HL-60 (cell line): ENCODE results near the gene PLOD1.

ENCODE experiments used
- CTCF ChIP-seq: IDR thresholded peaks from one replicate; pipeline ENCODE4 v1.5.1; 2011; ENCODE audit warnings: low read length, control low read depth, inconsistent platforms; ENCODE audit not compliant: insufficient read depth
- POLR2AphosphoS5 ChIP-seq: IDR thresholded peaks from 2 replicates; pipeline ENCODE4 v1.6.1; 2012; ENCODE audit warnings: low read depth
- SPI1 ChIP-seq: IDR thresholded peaks from 2 replicates; pipeline ENCODE4 v1.6.1; 2012; ENCODE audit warnings: low read depth, mild to moderate bottlenecking, borderline replicate concordance

DNA sequence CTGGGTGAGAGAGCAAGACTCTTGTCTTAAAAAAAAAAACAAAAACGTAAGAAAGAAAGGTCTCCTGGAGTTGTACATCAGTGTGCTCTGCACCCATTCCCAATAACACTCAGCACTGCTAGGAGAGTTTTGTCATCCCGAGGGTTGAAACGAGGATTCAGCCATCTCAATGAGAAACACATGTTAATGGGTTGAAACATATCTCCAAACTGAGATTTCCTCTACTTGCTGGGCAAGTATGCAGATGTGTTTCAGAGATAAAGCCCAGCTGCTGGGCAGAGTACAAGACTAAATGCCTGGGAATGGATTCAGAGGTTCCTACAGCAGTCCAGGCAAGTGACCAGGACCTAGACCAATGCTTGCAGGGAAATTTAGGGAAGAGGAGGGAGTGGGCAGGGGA is 43.1 kb downstream of the PLOD1 start:
- TF ChIP-seq CTCF (no peak), SPI1 (no peak), POLR2AphosphoS5 (no peak)
